ENCODE data around the gene INHBA.

GRCh38 chr7:41750661-41751540, 48.0 kb upstream of the INHBA start:
- TF ChIP-seq POLR2A (IDR thresholded peaks at IDR 0.05; ENCODE audit: low read depth, low read length) (no peak), TAF1 (IDR thresholded peaks at IDR 0.05; ENCODE audit: borderline replicate concordance, low read depth, low read length) (no peak)

All from GM12892 (cell line).